HG03175 (cell line): ENCODE data around the gene P2RY14.

ENCODE experiments used
- ATAC-seq: cut with Tn5 transposase; IDR thresholded peaks from one replicate; pipeline ENCODE4 v1.9.1; 2021; ENCODE audit warnings: mild to moderate bottlenecking, moderate library complexity; ENCODE audit not compliant: unreplicated experiment

The P2RY14 gene

DNA sequence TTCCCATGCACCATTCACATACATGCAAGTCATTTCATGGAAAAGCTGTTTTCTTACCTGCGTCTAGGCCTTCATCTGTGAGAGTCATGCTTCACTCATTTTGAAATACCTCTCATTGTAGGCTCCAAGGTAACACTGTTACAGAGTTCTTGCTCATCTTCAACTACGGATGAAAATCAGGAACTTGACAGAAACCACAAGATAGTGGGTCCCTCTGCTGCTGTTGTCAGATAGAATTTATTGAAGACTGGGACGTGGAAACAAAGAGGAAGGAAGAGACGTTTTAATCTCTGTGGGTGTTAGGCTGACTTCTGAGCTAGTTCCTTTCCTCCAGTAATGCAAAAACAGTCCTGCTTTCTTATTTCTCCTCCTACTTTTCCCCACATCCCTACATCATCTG lies at the start of gene P2RY14:
TSS of gene P2RY14 (minus strand) at position 313 of the 400 bp plus-strand sequence. CDS start 64,226 bp downstream, outside the sequence.
- ATAC-seq = no peak

DNA sequence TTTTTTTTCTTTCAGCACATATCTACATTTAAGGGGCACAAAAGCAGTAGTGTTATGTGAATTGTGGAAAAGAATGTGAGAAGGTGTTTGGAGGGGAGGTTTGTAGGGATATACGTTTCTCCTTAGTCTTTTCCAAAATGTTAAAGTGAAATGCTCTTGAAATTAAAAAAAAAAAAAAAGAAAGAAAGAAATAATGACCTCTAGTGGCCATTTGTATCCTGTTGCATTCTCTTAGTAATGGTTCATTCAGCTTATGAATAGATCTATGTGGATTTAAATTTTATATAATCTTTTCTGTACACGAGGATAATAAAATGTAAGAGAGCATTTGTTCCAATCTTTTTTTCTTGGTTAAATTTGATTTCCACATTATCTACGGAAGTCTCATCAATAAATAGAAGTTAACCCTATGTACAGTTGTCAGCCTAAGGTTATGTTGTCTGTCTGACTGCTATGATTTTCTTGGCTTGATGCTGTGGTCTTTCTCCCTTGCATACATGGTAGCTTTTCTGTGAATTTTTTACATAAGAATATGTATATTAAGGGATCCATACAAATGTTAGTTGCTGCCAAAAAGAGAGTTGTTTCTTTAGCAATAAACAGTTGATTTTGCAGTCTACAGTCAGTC lies 49.3 kb upstream of the P2RY14 start:
- ATAC-seq = no peak

DNA sequence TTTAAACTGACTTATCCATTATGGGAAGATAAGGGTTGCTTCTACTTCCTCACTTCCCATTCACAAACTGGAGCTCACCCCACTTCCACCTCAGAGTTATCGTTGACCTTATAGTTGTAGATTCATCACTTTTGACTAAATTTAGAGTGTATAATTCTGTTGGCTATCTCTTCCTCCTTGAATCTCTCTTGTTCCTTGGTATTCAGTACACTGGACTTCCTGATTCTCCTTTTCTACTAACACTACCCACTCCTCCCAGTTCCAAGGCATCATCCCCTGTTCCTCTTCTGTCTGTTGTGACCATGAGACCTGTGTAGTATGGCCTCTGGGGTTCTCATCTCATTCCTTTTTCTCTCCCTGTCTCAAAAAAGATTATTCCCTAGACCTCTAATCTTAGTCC lies 44.2 kb upstream of the P2RY14 start:
- no peak for ATAC-seq

DNA sequence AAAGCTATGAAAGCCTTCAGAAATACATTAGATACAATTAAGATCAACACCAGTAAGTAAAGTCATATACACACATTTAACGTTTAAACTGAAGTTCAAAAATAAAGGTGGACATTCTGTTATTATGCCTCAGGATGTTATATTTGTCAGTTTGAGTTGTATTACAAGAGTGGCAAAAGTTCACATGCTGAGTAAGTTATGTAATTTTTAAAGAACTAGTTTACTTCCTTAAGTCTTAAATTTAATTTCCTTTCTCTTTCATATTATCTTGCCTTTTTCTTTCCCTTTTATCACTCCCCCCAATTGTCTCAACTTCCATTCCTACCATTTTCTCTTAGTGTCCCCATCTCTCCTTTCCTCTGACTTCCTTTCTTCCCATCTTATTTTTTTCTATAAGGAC lies 43.2 kb upstream of the P2RY14 start:
- no peak for ATAC-seq

DNA sequence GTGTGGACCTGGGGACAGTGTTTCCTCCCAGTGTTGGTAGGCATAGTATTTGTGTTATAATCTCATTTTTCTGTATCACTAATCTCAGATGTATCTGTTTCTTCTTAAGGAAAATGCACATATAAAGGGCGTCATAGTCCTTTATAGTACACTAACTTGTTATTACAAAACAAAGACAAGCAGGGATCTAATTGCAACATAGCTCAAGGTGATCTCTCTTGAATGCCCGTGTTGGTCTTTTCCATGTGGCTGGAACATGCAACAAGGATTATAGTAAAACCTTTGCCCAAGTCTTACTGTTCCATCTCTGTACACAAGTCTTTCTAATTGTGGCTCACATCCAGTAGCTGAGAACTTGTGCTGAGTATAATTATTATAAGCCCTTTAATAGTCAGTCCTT lies 41.8 kb upstream of the P2RY14 start:
- ATAC-seq = no peak

DNA sequence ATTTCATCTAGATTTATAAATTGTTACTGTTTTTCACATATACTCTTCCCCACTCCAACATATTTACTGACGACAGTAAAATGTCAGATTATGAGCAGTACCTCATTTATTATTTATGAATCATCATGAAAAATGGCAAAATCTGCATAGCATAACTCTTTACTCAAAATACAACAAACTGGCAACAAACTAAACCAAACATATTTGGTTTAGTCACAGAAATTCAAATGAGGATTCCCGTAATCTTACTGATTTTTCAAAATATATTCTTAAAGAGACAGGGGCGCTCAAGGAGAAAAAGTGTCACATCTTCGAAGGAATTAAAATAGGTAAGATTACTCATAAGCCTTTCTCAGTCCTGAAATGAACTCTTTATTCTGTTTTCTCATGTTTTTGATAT lies 41.3 kb upstream of the P2RY14 start:
- no peak for ATAC-seq

DNA sequence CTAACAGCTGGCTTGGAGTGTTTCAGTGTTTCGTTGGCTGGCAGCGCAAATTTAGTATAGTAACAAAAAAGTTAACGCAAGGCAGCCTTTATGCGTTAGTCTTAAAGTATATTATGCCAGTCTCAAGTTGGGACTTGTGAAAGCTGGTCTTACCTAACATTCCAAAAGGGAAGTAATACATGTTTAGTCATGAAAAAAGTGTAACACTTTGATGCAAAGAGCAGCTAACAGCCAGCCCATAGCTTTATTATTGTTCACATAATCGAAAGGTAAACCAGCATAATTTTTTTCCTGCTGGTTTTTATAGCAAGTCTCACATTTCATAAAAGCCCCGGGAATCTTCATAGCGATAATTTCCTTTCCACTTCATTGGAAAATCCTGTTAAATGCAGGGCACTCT lies 40.6 kb upstream of the P2RY14 start:
- ATAC-seq = no peak

DNA sequence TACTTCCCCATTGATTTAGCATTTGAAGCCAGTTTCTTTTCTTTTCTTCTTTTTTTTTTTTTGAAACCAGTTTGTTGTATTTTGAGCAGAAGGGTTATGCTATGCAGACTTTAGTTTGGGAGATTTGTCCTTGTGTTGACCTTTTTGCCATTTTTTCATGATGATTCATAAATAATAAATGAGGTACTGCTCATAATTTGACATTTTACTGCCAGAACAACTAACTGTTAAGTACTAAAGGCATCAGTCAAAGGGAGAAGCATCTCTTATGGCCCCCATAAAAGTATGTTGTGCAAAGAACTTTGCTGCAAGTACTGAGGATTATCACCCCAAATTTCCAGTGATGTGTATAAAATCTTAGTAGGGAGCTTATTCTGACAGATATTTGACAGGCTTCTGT lies 40.0 kb upstream of the P2RY14 start:
- ATAC-seq = no peak

DNA sequence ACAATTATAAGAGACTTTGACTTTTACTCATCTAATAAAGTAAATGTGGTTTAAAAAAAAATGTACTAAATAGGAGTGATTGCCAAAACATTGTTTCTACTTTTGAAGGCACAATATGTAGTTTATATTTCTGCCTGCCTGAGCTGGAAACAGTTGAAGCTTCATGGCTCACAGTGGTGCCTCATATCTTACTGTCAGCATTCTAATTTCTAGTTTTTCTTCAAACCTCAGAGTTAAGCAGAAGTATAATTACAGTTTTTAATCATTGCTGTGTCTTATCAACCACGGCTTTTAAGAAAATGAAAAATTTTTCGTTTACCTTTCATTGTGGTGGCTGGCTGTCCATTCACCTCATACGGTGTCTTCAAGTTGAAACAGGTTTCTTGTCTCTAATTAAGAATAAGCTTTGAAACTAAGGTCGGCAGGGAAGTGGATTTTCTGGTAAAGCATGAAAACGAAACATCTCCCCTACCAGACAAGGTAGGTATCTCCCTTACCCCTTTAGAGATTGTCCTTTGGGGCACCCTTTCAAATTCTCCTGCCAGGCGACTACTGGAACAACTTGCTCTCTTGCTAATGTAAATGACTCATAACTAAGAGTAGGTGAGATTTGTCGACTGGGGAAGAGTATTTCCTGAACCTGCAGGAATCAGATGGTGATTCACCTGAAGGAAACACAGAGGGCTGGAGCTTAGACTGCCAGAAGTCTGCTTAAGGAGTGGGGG lies 38.1 kb upstream of the P2RY14 start, which contains the start of gene GPR87:
TSS of gene GPR87 (minus strand) at position 554 of the 725 bp plus-strand sequence. CDS start 16,720 bp downstream, outside the sequence.
- no peak for ATAC-seq

DNA sequence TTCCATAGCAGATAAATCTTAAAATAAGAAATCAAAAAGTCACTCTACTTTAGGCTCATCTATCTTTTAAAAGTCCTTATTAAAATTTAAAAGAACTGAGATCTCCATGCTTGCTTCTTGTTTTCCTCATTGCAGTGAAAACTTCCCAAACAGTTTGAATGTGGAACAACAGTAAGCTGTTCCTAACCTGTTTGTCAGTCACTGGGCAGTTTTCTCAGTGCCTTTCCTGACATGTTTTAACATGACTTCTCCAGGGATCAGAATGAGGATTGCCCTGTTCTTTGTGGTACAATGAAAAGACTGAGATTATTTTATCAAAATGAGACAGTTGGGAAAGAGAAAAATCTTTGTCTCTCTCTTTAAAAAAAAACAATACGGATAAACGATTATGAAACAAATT lies 37.5 kb upstream of the P2RY14 start:
- no peak for ATAC-seq

DNA sequence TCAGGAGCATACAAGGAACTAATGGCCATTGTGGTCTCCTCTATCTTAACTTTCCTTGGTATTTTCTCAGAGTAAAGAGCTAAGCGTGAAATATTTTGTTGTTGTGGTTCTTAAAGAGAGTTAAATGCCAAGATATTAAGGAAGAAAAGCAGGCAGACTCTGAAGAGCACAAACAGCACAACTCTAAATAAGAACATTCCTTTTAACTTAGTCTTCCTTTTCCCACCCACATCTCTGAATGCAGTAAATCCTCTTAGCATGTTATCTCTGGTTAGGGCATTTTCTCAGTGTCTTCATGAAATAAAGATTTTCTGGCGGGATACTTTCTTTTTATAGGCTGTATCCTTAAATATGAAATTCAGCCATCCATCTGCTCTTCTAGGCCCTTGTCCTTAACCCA lies 36.8 kb upstream of the P2RY14 start:
- ATAC-seq = no peak

DNA sequence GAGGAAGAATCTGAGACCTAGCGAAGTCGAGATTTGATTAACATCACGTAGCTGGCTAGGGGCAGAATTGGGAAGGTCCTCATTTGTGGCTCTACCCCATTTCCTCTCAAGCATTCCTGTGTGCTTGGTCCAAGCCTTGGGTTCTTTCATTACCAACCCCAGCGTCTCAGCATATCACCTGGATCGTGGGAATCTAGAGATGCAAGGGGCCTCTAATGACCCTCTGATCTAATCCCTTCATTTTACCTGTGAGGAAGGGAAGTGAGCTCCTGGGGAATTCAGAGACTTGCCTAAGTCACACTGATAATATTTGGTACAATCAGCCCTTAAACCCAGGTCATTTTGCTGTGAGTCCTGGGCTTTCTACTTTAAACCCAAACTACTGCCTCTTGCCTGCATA lies 36.3 kb upstream of the P2RY14 start:
- ATAC-seq = no peak

DNA sequence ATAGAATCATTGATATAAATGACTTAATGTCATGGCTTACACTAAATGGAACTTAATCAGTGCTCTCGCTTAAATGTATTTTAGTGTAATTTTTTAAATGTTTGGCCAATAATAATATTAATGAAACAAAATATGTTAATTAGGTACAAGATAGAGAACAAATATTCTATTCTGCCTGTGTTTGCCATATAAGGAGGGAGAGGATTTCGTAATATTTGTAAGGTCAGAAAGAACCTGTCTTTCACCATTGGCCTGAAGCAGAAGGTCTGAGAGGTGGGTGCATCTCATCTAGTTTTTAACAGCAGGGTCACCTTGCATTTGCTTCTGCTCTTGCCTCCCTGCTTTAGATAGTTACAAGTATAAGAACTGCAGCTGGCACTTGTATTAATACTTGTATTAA lies 35.8 kb upstream of the P2RY14 start:
- no peak for ATAC-seq

DNA sequence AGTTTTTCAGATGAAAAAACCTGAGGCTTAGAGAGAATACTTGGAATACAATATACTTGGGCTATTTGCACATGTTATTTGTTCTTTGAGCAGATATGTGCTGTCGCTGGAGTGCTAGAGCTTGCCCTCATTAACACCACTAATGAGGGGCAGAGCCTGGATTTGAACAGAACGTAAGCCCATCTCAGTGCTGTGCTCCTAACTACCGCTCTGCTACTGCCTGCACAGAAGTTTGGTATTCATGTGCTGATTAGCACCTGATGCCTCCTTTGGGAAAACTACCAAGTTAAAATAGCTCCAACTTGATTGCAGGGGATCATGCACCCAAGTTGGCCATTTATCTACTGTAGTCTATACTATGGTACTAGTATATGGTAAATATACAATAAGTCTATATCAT lies 34.6 kb upstream of the P2RY14 start:
- ATAC-seq = no peak

DNA sequence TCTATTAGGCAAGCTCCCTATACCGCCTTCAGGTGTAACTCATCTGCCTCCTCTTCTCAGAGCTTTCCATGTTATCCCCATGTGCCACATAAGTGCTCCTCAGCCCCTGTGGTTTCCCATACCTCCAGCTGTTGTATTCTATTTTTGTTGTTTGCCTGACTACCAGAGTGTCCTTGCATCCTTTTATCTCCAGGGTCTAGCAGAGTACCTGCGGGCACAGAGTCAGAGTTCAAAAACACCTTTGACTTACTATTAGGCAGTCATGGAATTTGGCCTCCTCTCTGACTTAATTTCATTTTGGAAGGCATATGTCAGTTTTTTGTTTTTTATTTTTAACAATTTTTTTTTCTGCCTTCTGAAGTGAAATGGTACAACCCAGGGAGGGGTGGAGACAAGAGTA lies 31.2 kb upstream of the P2RY14 start:
- no peak for ATAC-seq

DNA sequence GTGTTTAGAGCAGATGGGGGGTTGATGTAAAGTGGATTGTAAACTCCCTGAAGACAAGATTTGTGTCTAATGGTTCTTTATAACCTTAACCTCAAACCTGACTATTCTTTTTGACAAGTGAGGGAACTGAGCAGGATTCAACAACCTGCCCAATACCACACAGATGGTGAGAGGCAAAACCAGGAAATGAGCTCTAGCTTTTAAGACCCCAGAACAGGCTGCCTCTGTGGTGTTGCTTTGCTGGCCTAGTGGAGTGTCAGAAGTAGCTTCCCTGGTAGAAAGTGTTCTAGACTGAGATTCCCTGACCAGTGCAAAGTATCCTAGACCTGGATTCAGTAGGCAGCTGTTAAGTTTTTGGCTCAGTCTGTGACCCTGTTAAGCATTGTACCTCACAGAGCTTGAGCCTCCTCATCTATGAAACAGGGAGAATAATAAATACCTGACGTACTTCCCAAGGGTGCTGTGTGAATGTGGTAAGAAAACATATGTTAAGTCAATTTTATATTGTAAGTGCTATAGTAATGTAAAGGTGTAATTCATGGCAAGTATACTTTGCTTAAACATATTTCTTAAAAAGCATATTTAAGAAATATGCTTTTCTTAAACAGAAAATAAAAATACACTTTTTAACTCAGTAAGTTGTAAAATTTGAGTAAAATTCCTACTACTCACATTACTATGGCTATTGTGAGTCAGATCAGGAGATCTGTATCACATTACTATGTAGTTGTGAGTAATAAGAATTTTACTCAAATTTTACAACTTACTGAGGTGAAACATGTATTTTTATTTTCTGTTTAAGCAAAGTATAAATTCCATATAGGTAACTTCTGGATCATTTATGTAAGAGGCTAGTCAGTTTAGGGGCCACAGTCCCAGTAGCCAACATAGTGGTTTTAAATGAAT lies 29.5 kb upstream of the P2RY14 start:
- ATAC-seq = no peak

DNA sequence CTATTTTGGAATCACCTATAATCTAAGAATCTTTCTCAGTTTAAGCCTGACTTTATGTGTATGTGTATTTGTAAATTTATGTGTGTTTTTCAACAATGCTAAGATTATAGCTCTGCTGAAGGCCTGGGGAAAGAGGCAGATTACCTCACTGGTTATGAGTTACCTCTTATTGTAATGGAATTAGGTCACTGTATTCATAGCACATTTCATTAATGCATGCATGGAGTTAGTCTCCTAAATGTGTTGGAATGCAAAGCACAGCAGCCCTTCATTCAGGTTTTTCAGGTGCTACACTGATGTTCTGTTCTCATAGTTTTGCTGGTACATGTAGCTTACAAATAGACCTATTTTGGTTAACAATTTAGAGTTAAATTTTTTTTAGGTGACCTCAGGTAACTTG lies 28.8 kb upstream of the P2RY14 start:
- no peak for ATAC-seq

DNA sequence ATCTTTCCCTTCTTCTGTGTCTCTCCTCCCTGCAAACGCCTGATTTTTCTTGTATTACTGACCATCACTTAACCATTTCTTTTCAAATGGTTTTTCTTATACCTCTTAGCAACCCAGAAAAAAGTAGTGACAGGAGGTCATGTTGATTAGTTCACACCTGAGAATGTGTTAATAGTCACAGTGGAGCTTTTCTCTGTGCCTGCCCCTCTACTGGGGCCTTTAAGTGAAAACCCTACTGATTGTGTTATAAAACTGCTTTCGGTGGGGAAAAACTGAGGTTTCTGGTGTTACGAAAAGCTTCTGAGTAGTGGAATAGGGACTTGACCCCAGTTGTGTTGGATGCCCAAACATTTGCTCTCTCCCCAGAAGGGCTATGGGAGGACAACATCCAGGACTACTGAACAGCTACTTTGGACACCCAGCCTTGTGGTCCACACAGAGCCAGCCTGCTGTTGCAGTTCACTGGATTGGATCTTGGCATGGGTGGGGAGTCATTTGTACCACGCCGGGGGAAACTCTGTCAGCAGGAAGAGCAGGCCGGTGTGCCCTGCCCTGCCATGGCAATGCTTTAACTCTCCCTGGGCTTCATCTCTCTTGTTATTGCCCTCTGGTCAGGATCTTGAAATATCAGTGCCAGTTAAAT lies 27.9 kb upstream of the P2RY14 start:
- ATAC-seq = no peak

DNA sequence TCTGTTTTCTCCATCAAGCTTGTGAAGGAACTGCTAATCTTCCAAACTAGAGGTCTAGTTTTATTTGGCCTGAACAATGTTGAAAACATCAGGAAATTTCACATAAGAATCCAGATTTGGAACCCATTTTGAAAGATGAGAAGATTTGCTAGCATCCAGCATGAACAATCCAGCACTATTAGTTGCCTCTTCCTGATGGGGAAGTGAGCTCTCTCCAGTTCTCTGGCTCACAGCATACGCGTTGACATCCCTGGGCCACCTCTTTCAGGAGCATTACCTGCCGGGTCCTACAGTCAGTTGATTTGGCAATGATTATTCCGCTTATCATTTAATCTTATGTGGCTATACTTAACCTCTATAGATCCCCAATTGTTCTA lies 27.4 kb upstream of the P2RY14 start:
- ATAC-seq = no peak

DNA sequence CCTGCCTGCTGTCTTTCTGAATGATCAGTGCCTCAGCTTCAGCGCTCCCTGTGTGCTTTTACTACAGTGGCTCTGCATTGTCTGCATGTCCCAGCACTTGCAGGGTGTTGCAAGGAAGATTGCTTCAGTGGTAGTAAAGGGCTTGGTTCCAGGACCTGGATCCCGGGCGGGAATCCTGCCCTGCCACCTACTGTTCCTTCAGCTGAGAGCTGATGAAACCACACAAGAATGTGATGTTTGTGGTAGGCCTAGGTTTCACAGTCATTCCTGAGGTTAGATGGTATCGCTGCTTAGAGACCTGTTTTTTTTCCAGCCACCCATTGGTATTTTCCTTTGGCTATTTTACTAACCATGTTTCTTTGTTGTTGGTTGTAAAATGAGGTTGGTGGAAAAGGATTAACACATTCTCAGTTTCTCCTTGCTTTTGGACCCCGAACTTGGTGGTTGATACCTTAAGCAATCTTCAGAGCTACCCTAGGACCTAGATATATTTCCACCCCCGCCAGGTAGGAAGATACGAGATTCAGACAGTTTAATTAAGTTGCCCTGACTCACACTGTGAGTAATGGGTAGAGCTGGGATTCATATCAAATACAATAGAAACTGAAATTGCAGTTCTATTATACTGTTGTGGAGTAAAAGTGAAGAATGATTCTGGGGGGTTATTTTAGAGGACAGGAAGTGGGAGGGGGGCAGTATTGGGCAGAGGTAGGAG lies 26.9 kb upstream of the P2RY14 start:
- no peak for ATAC-seq

DNA sequence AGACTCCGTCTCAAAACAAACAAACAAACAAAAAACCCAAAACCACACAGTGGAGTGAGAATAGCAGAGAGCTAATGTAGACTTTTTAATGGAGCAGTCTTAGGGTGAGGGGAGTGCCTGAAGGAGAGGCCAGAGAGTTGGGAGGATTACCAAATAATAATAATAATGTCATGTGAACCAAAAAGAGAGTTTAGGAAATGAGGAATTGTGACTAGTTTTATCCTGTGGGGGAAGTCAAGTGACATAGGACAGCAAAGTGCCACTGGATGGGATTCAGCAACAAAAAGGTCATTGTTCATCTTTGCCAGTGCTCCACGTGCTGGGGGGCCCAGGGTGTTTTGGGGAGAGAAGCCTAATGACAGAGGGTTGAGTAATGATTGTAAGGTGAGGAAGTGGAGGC lies 25.4 kb upstream of the P2RY14 start:
- no peak for ATAC-seq
